GM23338 (cell line): ENCODE measurements around the gene DDN. TPM values are rescaled to one million over a fixed set of nuclear protein-coding genes. Genes with fewer than 3 reads are reported as not detected.

ENCODE experiments used
- ATAC-seq: fragments of 200-7000 bp; cut with Tn5 transposase; 3 replicates; pipeline ENCODE4 v1.9.1; 2020
- DNase-seq: peaks from one replicate; pipeline ENCODE4 v3.0.0-alpha.2; 2015; ENCODE audit warnings: low spot score
- H2AFZ ChIP-seq: fragments of 200-600 bp; sonication (generic); 2 replicates; pipeline ENCODE4 v1.8.0; 2016; ENCODE audit warnings: antibody characterized with exemption, mild to moderate bottlenecking, moderate library complexity
- H3F3A ChIP-seq: fragments of 200-600 bp; sonication (generic); replicated peaks from 2 replicates; pipeline ENCODE4 v1.8.0; 2017; ENCODE audit warnings: antibody characterized with exemption, mixed run types, low read depth
- H3K27ac ChIP-seq: fragments of 200-600 bp; sonication (generic); 2 replicates; pipeline ENCODE4 v1.6.1; 2016; ENCODE audit warnings: low read depth
- H3K27me3 ChIP-seq: fragments of 200-600 bp; sonication (generic); 2 replicates; pipeline ENCODE4 v1.8.0; 2016; ENCODE audit warnings: mild to moderate bottlenecking, mixed run types, moderate library complexity; ENCODE audit not compliant: insufficient read depth
- H3K36me3 ChIP-seq: fragments of 200-600 bp; sonication (generic); 2 replicates; pipeline ENCODE4 v1.8.0; 2016; ENCODE audit warnings: mild to moderate bottlenecking; ENCODE audit not compliant: insufficient read depth
- H3K4me1 ChIP-seq: fragments of 200-600 bp; sonication (generic); 2 replicates; pipeline ENCODE4 v1.8.0; 2016; ENCODE audit warnings: mild to moderate bottlenecking, moderate library complexity; ENCODE audit not compliant: insufficient read depth
- H3K4me2 ChIP-seq: fragments of 200-600 bp; sonication (generic); 2 replicates; pipeline ENCODE4 v1.7.1; 2017; ENCODE audit warnings: mixed run types
- H3K4me3 ChIP-seq: fragments of 200-600 bp; sonication (generic); 2 replicates; pipeline ENCODE4 v1.6.1; 2016; ENCODE audit warnings: mixed run types
- H3K79me2 ChIP-seq: fragments of 200-600 bp; sonication (generic); replicated peaks from 2 replicates; pipeline ENCODE4 v1.8.0; 2017; ENCODE audit warnings: mild to moderate bottlenecking; ENCODE audit not compliant: insufficient read depth
- H3K9me2 ChIP-seq: fragments of 200-600 bp; sonication (generic); 2 replicates; pipeline ENCODE4 v1.8.0; 2017; ENCODE audit not compliant: insufficient read depth
- H4K20me1 ChIP-seq: fragments of 200-600 bp; sonication (generic); replicated peaks from 2 replicates; pipeline ENCODE4 v1.8.0; 2017; ENCODE audit warnings: mild to moderate bottlenecking; ENCODE audit not compliant: insufficient read depth
- H3K27ac Mint-ChIP-seq: 2 replicates; pipeline ENCODE4 v1.8.0; 2020; ENCODE audit warnings: inconsistent platforms, mild to moderate bottlenecking, moderate library complexity, mixed read lengths
- H3K27me3 Mint-ChIP-seq: 3 replicates; pipeline ENCODE4 v1.8.0; 2022; ENCODE audit warnings: low read depth, mild to moderate bottlenecking, moderate library complexity, mixed read lengths, inconsistent platforms; ENCODE audit not compliant: insufficient read depth, poor library complexity
- H3K36me3 Mint-ChIP-seq: 3 replicates; pipeline ENCODE4 v1.8.0; 2021; ENCODE audit warnings: low read depth, mild to moderate bottlenecking, inconsistent platforms, moderate library complexity, mixed read lengths
- H3K4me1 Mint-ChIP-seq: 3 replicates; pipeline ENCODE4 v1.8.0; 2020; ENCODE audit warnings: mild to moderate bottlenecking, inconsistent platforms, mixed read lengths
- H3K4me3 Mint-ChIP-seq: 3 replicates; pipeline ENCODE4 v1.8.0; 2021; ENCODE audit warnings: moderate library complexity, mild to moderate bottlenecking, inconsistent platforms, mixed read lengths
- H3K9me3 Mint-ChIP-seq: 3 replicates; pipeline ENCODE4 v1.8.0; 2020; ENCODE audit warnings: moderate library complexity, mild to moderate bottlenecking, inconsistent platforms, mixed read lengths
- CREB1 ChIP-seq: fragments of 250-450 bp; sonication (Bioruptor Pico); IDR thresholded peaks from 2 replicates; pipeline ENCODE4 v1.5.0; 2020; ENCODE audit warnings: low read depth, mild to moderate bottlenecking, moderate library complexity
- CTCF ChIP-seq, 2 experiments: fragments of 200-600 bp in 1 of 2; sonication (generic) in 1 of 2; conservative IDR thresholded peaks; 2 replicates each; pipeline versions ENCODE4 v1.5.1 to v1.6.1; 2016 to 2017; ENCODE audit warnings: antibody characterized with exemption in 2 of 2, low read depth in 2 of 2, mild to moderate bottlenecking in 2 of 2, moderate library complexity in 1 of 2
- EZH2 ChIP-seq: fragments of 200-600 bp; sonication (generic); IDR thresholded peaks from one replicate; pipeline ENCODE4 v1.8.0; 2017; ENCODE audit warnings: antibody characterized with exemption, mild to moderate bottlenecking, low read depth; ENCODE audit not compliant: unreplicated experiment
- EZH2phosphoT487 ChIP-seq: fragments of 200-600 bp; sonication (generic); IDR thresholded peaks from one replicate; pipeline ENCODE4 v1.8.1; 2018; ENCODE audit warnings: antibody characterized with exemption; ENCODE audit not compliant: unreplicated experiment
- JUNB ChIP-seq: IDR thresholded peaks from one replicate; pipeline ENCODE4 v1.6.1; 2016; ENCODE audit warnings: antibody characterized with exemption; ENCODE audit not compliant: unreplicated experiment
- NANOG ChIP-seq: IDR thresholded peaks from 2 replicates; pipeline ENCODE4 v1.6.1; 2016; ENCODE audit warnings: antibody characterized with exemption, borderline replicate concordance
- POLR2AphosphoS5 ChIP-seq: IDR thresholded peaks from 2 replicates; pipeline ENCODE4 v1.6.1; 2016; ENCODE audit warnings: antibody characterized with exemption, low read depth
- STAT1 ChIP-seq: IDR thresholded peaks from one replicate; pipeline ENCODE4 v1.6.1; 2016; ENCODE audit warnings: antibody characterized with exemption; ENCODE audit not compliant: unreplicated experiment
- ZNF114 ChIP-seq: fragments of 250-450 bp; sonication (Bioruptor Pico); IDR thresholded peaks from 2 replicates; pipeline ENCODE4 v1.5.0; 2020; ENCODE audit warnings: mild to moderate bottlenecking, moderate library complexity
- ZNF331 ChIP-seq: fragments of 250-450 bp; sonication (Bioruptor Pico); IDR thresholded peaks from 2 replicates; pipeline ENCODE4 v1.5.0; 2020; ENCODE audit warnings: low read depth, mild to moderate bottlenecking, moderate library complexity
- ZNF462 ChIP-seq: fragments of 250-450 bp; sonication (Bioruptor Pico); IDR thresholded peaks from 2 replicates; pipeline ENCODE4 v1.5.0; 2020; ENCODE audit warnings: mild to moderate bottlenecking, moderate library complexity
- polyA plus RNA-seq: library from polyadenylated mRNA; unstranded; fragments of >200 nt; fragmentation: Nextera tagmentation; extraction: Ambion mirVana; gene quantifications from 2 replicates; pipeline ENCODE4 v1.2.1, GENCODE V29; 2016
- total RNA-seq: library from RNA; depleted of rRNA; stranded (reverse); fragments of >200 nt; shearing (Covaris generic); gene quantifications from 2 replicates; pipeline ENCODE4 v1.2.3, GENCODE V29; 2014
- TF ChIP-seq, protein P1 (sequence below): IDR thresholded peaks from 2 replicates; pipeline ENCODE4 v1.6.1; 2016; ENCODE audit warnings: antibody characterized with exemption
- TF ChIP-seq, protein P2 (sequence below): IDR thresholded peaks from one replicate; pipeline ENCODE4 v1.6.1; 2018; ENCODE audit warnings: antibody characterized with exemption; ENCODE audit not compliant: unreplicated experiment

The DDN gene
- total and polyA plus RNA-seq, 2 experiments from 2014 or later = 0.10 TPM; not detected in 1

GRCh38 chr12:49039421-49040363, 40.5 kb upstream of the DDN start:
- no peak for DNase-seq
- no peak for ATAC-seq
- no peak overlapping the region for H3K4me2 ChIP-seq
- Mint-ChIP-seq H3K4me3 (no peak overlapping the region), H3K9me3 (no peaks in the 10 kb centered on the region), H3K27me3 (peaks cover 10% of the 10 kb centered on the region), H3K4me1 (no peaks in the 10 kb centered on the region; the same call in 2 of the 3 replicates), H3K27ac (no peak overlapping the region; the same call in 1 of the 2 replicates), H3K36me3 (peaks cover 89% of the 10 kb centered on the region)
- no peaks in the 10 kb centered on the region for H3K79me2 ChIP-seq
- no peaks in the 10 kb centered on the region for H3F3A ChIP-seq
- no peaks in the 10 kb centered on the region for H3K4me1 ChIP-seq
- no peaks in the 10 kb centered on the region for H3K27me3 ChIP-seq
- H2AFZ ChIP-seq = no peak overlapping the region
- no peaks in the 10 kb centered on the region for H3K9me2 ChIP-seq
- peaks cover 20% of the 10 kb centered on the region for H4K20me1 ChIP-seq
- no peak overlapping the region for H3K27ac ChIP-seq
- peaks cover 30% of the 10 kb centered on the region for H3K36me3 ChIP-seq
- no peak for TF ChIP-seq STAT1
- TF ChIP-seq POLR2AphosphoS5 = no peak
- no peak for TF ChIP-seq ZNF114 (CRISPR knock-in tag)
- TF ChIP-seq ZNF462 (CRISPR knock-in tag) = no peak
- no peak for TF ChIP-seq CREB1
- TF ChIP-seq, protein P1, sequence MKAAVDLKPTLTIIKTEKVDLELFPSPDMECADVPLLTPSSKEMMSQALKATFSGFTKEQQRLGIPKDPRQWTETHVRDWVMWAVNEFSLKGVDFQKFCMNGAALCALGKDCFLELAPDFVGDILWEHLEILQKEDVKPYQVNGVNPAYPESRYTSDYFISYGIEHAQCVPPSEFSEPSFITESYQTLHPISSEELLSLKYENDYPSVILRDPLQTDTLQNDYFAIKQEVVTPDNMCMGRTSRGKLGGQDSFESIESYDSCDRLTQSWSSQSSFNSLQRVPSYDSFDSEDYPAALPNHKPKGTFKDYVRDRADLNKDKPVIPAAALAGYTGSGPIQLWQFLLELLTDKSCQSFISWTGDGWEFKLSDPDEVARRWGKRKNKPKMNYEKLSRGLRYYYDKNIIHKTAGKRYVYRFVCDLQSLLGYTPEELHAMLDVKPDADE = no peak
- TF ChIP-seq ZNF331 = no peak
- no peak for TF ChIP-seq CTCF (conservative IDR thresholded peaks at IDR 0.05; ENCODE audit: low read depth in 2 of 2)
- TF ChIP-seq EZH2phosphoT487 = no peak
- TF ChIP-seq, protein P2, sequence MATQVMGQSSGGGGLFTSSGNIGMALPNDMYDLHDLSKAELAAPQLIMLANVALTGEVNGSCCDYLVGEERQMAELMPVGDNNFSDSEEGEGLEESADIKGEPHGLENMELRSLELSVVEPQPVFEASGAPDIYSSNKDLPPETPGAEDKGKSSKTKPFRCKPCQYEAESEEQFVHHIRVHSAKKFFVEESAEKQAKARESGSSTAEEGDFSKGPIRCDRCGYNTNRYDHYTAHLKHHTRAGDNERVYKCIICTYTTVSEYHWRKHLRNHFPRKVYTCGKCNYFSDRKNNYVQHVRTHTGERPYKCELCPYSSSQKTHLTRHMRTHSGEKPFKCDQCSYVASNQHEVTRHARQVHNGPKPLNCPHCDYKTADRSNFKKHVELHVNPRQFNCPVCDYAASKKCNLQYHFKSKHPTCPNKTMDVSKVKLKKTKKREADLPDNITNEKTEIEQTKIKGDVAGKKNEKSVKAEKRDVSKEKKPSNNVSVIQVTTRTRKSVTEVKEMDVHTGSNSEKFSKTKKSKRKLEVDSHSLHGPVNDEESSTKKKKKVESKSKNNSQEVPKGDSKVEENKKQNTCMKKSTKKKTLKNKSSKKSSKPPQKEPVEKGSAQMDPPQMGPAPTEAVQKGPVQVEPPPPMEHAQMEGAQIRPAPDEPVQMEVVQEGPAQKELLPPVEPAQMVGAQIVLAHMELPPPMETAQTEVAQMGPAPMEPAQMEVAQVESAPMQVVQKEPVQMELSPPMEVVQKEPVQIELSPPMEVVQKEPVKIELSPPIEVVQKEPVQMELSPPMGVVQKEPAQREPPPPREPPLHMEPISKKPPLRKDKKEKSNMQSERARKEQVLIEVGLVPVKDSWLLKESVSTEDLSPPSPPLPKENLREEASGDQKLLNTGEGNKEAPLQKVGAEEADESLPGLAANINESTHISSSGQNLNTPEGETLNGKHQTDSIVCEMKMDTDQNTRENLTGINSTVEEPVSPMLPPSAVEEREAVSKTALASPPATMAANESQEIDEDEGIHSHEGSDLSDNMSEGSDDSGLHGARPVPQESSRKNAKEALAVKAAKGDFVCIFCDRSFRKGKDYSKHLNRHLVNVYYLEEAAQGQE = no peak
- TF ChIP-seq JUNB = no peak
- no peak for TF ChIP-seq NANOG
- TF ChIP-seq EZH2 = no peak
- no peak overlapping the region for H3K4me3 ChIP-seq
